Neural cell (in vitro differentiated cells): ENCODE data around the gene ACAD10. TPM values are rescaled to one million over a fixed set of nuclear protein-coding genes. Genes with fewer than 3 reads are reported as not detected.

Experiments used
- H2AFZ ChIP-seq: fragments of 200-600, 300-800 bp; sonication (generic), shearing (Covaris generic); 2 replicates; pipeline ENCODE4 v1.6.0; 2014; ENCODE audit warnings: low read depth, mild to moderate bottlenecking, antibody characterized with exemption, low read length, moderate library complexity
- H3F3A ChIP-seq: fragments of 200-600 bp; shearing (Covaris generic); 2 replicates; pipeline ENCODE4 v1.6.1; 2016; ENCODE audit warnings: mild to moderate bottlenecking, moderate library complexity, mixed read lengths, antibody characterized with exemption, low read length; ENCODE audit not compliant: insufficient read depth, poor library complexity, severe bottlenecking
- H3K27ac ChIP-seq: fragments of 200-600, 300-800 bp; sonication (generic), shearing (Covaris generic); 2 replicates; pipeline ENCODE4 v1.5.1; 2014; ENCODE audit warnings: mild to moderate bottlenecking, low read length, moderate library complexity
- H3K27me3 ChIP-seq: fragments of 300-800, 200-600 bp; sonication (generic), shearing (Covaris generic); 2 replicates; pipeline ENCODE4 v1.6.0; 2014; ENCODE audit warnings: mild to moderate bottlenecking, low read depth, low read length, moderate library complexity; ENCODE audit not compliant: insufficient read depth
- H3K36me3 ChIP-seq: fragments of 300-800, 200-600 bp; sonication (generic), shearing (Covaris generic); 2 replicates; pipeline ENCODE4 v1.5.1; 2014; ENCODE audit warnings: mild to moderate bottlenecking, antibody characterized with exemption, low read length, moderate library complexity; ENCODE audit not compliant: insufficient read depth
- H3K4me2 ChIP-seq: fragments of 300-800, 200-600 bp; sonication (generic), shearing (Covaris generic); 2 replicates; pipeline ENCODE4 v1.6.0; 2014; ENCODE audit warnings: mild to moderate bottlenecking, low read length
- H3K4me3 ChIP-seq: fragments of 300-800, 200-600 bp; sonication (generic), shearing (Covaris generic); 2 replicates; pipeline ENCODE4 v1.5.1; 2014; ENCODE audit warnings: mild to moderate bottlenecking, low read length, moderate library complexity
- H3K79me2 ChIP-seq: fragments of 200-600 bp; shearing (Covaris generic); replicated peaks from 2 replicates; pipeline ENCODE4 v1.6.0; 2014; ENCODE audit warnings: mild to moderate bottlenecking, low read length, moderate library complexity; ENCODE audit not compliant: insufficient read depth
- H3K9ac ChIP-seq: fragments of 300-800, 200-600 bp; sonication (generic), shearing (Covaris generic); 2 replicates; pipeline ENCODE4 v1.6.1; 2016; ENCODE audit warnings: mild to moderate bottlenecking, low read length, mixed read lengths
- H3K9me2 ChIP-seq: fragments of 200-600 bp; shearing (Covaris generic); 2 replicates; pipeline ENCODE4 v1.6.1; 2016; ENCODE audit warnings: mild to moderate bottlenecking, low read length, mixed read lengths; ENCODE audit not compliant: insufficient read depth
- H3K9me3 ChIP-seq: fragments of 200-600, 300-800 bp; sonication (generic), shearing (Covaris generic); 2 replicates; pipeline ENCODE4 v1.6.1; 2016; ENCODE audit warnings: mild to moderate bottlenecking, mixed run types, low read length, moderate library complexity, mixed read lengths
- H4K20me1 ChIP-seq: fragments of 200-600 bp; shearing (Covaris generic); 2 replicates; pipeline ENCODE4 v1.6.1; 2016; ENCODE audit warnings: mild to moderate bottlenecking, mixed run types; ENCODE audit not compliant: insufficient read depth
- CTCF ChIP-seq: fragments of 450-650 bp; IDR thresholded peaks from 2 replicates; pipeline ENCODE4 v1.5.1; 2014; ENCODE audit warnings: antibody characterized with exemption, mild to moderate bottlenecking, moderate library complexity; ENCODE audit not compliant: poor library complexity, severe bottlenecking
- EP300 ChIP-seq: fragments of 450-650 bp; conservative IDR thresholded peaks from 2 replicates; pipeline ENCODE4 v1.6.1; 2014; ENCODE audit warnings: antibody characterized with exemption, mild to moderate bottlenecking, moderate library complexity; ENCODE audit not compliant: poor library complexity, severe bottlenecking
- EZH2 ChIP-seq: fragments of 200-600, 300-800 bp; shearing (Covaris generic), sonication (generic); IDR thresholded peaks from 2 replicates; pipeline ENCODE4 v1.6.1; 2014; ENCODE audit warnings: antibody characterized with exemption, low read length, borderline replicate concordance, mild to moderate bottlenecking; ENCODE audit not compliant: insufficient read depth, poor library complexity, severe bottlenecking
- MXI1 ChIP-seq: fragments of 450-650 bp; conservative IDR thresholded peaks from 2 replicates; pipeline ENCODE4 v1.6.1; 2014; ENCODE audit warnings: antibody characterized with exemption, mild to moderate bottlenecking; ENCODE audit not compliant: poor library complexity, severe bottlenecking
- POLR2AphosphoS5 ChIP-seq: IDR thresholded peaks from 2 replicates; pipeline ENCODE4 v1.6.1; 2012
- RAD21 ChIP-seq: fragments of 450-650 bp; conservative IDR thresholded peaks from 2 replicates; pipeline ENCODE4 v1.6.1; 2014; ENCODE audit warnings: antibody characterized with exemption, mild to moderate bottlenecking, moderate library complexity
- REST ChIP-seq: IDR thresholded peaks from 2 replicates; pipeline ENCODE4 v1.6.1; 2012; ENCODE audit warnings: borderline replicate concordance
- SMC3 ChIP-seq: fragments of 450-650 bp; conservative IDR thresholded peaks from 2 replicates; pipeline ENCODE4 v1.6.1; 2014; ENCODE audit warnings: antibody characterized with exemption, mild to moderate bottlenecking, moderate library complexity; ENCODE audit not compliant: poor library complexity
- TAF1 ChIP-seq: IDR thresholded peaks from 2 replicates; pipeline ENCODE4 v1.6.1; 2012; ENCODE audit warnings: low read depth
- polyA plus RNA-seq: library from polyadenylated mRNA; depleted of rRNA; stranded (reverse); fragments of >200 nt; gene quantifications from 2 replicates; pipeline ENCODE4 v1.2.3, GENCODE V29; 2014

ACAD10 gene
- polyA plus RNA-seq, 1 donor from 2014 or later, result 25.7 TPM

- Histone ChIP-seq H3K4me2 (no peak overlapping the region), H3K36me3 (no peaks in the 10 kb centered on the region), H3K27me3 (no peaks in the 10 kb centered on the region), H2AFZ (no peak overlapping the region), H3F3A (no peaks in the 10 kb centered on the region), H3K9me3 (no peaks in the 10 kb centered on the region), H3K27ac (no peak overlapping the region), H4K20me1 (no peaks in the 10 kb centered on the region), H3K9me2 (no peaks in the 10 kb centered on the region), H3K79me2 (no peaks in the 10 kb centered on the region), H3K9ac (no peak overlapping the region), H3K4me3 (no peak overlapping the region)
- TF ChIP-seq CTCF (no peak), TAF1 (no peak), MXI1 (no peak), EZH2 (no peak), RAD21 (no peak), POLR2AphosphoS5 (no peak), SMC3 (no peak), REST (no peak), EP300 (no peak)
Measured at GRCh38 chr12:111798182-111798581, 112.3 kb downstream of the ACAD10 start.

GRCh38 chr12:111799758-111800157 is 113.9 kb downstream of the ACAD10 start:
- Histone ChIP-seq H3K4me2 (no peak overlapping the region), H3K27me3 (no peaks in the 10 kb centered on the region), H3K9ac (no peak overlapping the region), H3K79me2 (no peaks in the 10 kb centered on the region), H3K9me3 (no peaks in the 10 kb centered on the region), H2AFZ (no peak overlapping the region), H3K9me2 (no peaks in the 10 kb centered on the region), H3K36me3 (no peaks in the 10 kb centered on the region), H3K27ac (no peak overlapping the region), H3K4me3 (no peak overlapping the region), H3F3A (no peaks in the 10 kb centered on the region), H4K20me1 (no peaks in the 10 kb centered on the region)
- TF ChIP-seq POLR2AphosphoS5 (no peak), TAF1 (no peak), RAD21 (no peak), MXI1 (no peak), EP300 (no peak), REST (no peak), SMC3 (no peak), CTCF (no peak), EZH2 (no peak)
